ENCODE data around the gene ZCCHC17.
"Not testable (repeated sequence)": the region's sequence is repeated elsewhere in the genome, so short reads cannot be mapped to it uniquely, and the experiment has no call there.

The ZCCHC17 gene

GRCh38 chr1:31372051-31372450 is 75.2 kb downstream of the ZCCHC17 start:
- peak overlapping the region in 1 of 2 donors; percentile 91 for H3K27ac Mint-ChIP-seq

GRCh38 chr1:31372751-31373055 is 75.9 kb downstream of the ZCCHC17 start:
- DNase-seq = no peak
- ATAC-seq = peak; percentile 22
- Mint-ChIP-seq H3K4me1 (peaks cover 27% of the 10 kb centered on the region), H3K4me3 (peak overlapping the region; percentile 17 to 81), H3K9me3 (no peaks in the 10 kb centered on the region), H3K27ac (peak overlapping the region in 1 of 2 donors; percentile 92), H3K27me3 (peaks cover 8% of the 10 kb centered on the region)

More at GRCh38 chr1:31372051-31372450, 75.2 kb downstream of the ZCCHC17 start:
- no peak for DNase-seq
- no peaks in the 10 kb centered on the region for H3K9me3 Mint-ChIP-seq
- H3K4me1 Mint-ChIP-seq = peaks cover 27% of the 10 kb centered on the region
- peaks cover 8% of the 10 kb centered on the region for H3K27me3 Mint-ChIP-seq
- ATAC-seq = no peak
- no peak overlapping the region for H3K4me3 Mint-ChIP-seq

GRCh38 chr1:31373056-31373896 is 76.4 kb downstream of the ZCCHC17 start, which contains the start of gene FABP3:
Gene FABP3, minus strand, starts transcription at chr1:31373076. Its CDS starts 62 bp downstream, at chr1:31373014.
- H3K4me1 Mint-ChIP-seq = peaks cover 27% of the 10 kb centered on the region
- H3K9me3 Mint-ChIP-seq = no peaks in the 10 kb centered on the region
- DNase-seq = peak; percentile 15 to 16
- ATAC-seq = peak; percentile 75
- H3K27me3 Mint-ChIP-seq = peaks cover 8% of the 10 kb centered on the region
- peak within 1 kb of the TSS; percentile 81 to 86 for H3K4me3 Mint-ChIP-seq
- peak within 1 kb of the TSS in 1 of 2 donors; percentile 92 for H3K27ac Mint-ChIP-seq

GRCh38 chr1:31373897-31374486 is 77.2 kb downstream of the ZCCHC17 start:
- H3K4me1 Mint-ChIP-seq = peaks cover 27% of the 10 kb centered on the region
- no peak overlapping the region for H3K27ac Mint-ChIP-seq
- H3K27me3 Mint-ChIP-seq = peaks cover 8% of the 10 kb centered on the region
- DNase-seq (no peak), ATAC-seq (no peak)
- no peaks in the 10 kb centered on the region for H3K9me3 Mint-ChIP-seq
- H3K4me3 Mint-ChIP-seq = peak overlapping the region; percentile 81 to 86

- H3K4me1 Mint-ChIP-seq = peaks cover 27% of the 10 kb centered on the region
- H3K9me3 Mint-ChIP-seq = no peaks in the 10 kb centered on the region
- peaks cover 8% of the 10 kb centered on the region for H3K27me3 Mint-ChIP-seq
- no peak overlapping the region for H3K27ac Mint-ChIP-seq
- ATAC-seq = no peak
- H3K4me3 Mint-ChIP-seq = no peak overlapping the region
- DNase-seq = no peak
These were observed 77.8 kb downstream of the ZCCHC17 start for GRCh38 chr1:31374511-31375196.

GRCh38 chr1:31376375-31377134 is 79.7 kb downstream of the ZCCHC17 start:
- DNase-seq (no peak), ATAC-seq (no peak)
- H3K27ac Mint-ChIP-seq = no peak overlapping the region
- no peaks in the 10 kb centered on the region for H3K9me3 Mint-ChIP-seq
- peaks cover 17% of the 10 kb centered on the region for H3K27me3 Mint-ChIP-seq
- H3K4me3 Mint-ChIP-seq = no peak overlapping the region
- H3K4me1 Mint-ChIP-seq = peaks cover 27% of the 10 kb centered on the region

GRCh38 chr1:31377364-31377863 is 80.6 kb downstream of the ZCCHC17 start:
- DNase-seq (no peak), ATAC-seq (no peak)
- Mint-ChIP-seq H3K4me3 (no peak overlapping the region), H3K27ac (peak overlapping the region in 1 of 2 donors; percentile 20), H3K4me1 (peaks cover 20% of the 10 kb centered on the region), H3K27me3 (peaks cover 22% of the 10 kb centered on the region), H3K9me3 (no peaks in the 10 kb centered on the region)

GRCh38 chr1:31378001-31378400 is 81.2 kb downstream of the ZCCHC17 start:
- no peak overlapping the region for H3K27ac Mint-ChIP-seq
- peaks cover 15% of the 10 kb centered on the region for H3K4me1 Mint-ChIP-seq
- no peaks in the 10 kb centered on the region for H3K9me3 Mint-ChIP-seq
- peaks cover 22% of the 10 kb centered on the region for H3K27me3 Mint-ChIP-seq
- no peak for DNase-seq
- no peak for ATAC-seq
- H3K4me3 Mint-ChIP-seq = no peak overlapping the region

GRCh38 chr1:31380181-31380580 is 83.3 kb downstream of the ZCCHC17 start:
- Mint-ChIP-seq H3K27me3 (peaks cover 28% of the 10 kb centered on the region), H3K4me3 (no peak overlapping the region), H3K27ac (no peak overlapping the region), H3K9me3 (no peaks in the 10 kb centered on the region), H3K4me1 (no peaks in the 10 kb centered on the region)
- no peak for DNase-seq
- no peak for ATAC-seq

GRCh38 chr1:31381394-31382294 is 84.8 kb downstream of the ZCCHC17 start:
- DNase-seq = no peak
- no peaks in the 10 kb centered on the region for H3K4me1 Mint-ChIP-seq
- H3K27me3 Mint-ChIP-seq = peaks cover 28% of the 10 kb centered on the region
- no peak for ATAC-seq
- H3K4me3 Mint-ChIP-seq = no peak overlapping the region
- no peaks in the 10 kb centered on the region for H3K9me3 Mint-ChIP-seq
- no peak overlapping the region for H3K27ac Mint-ChIP-seq

GRCh38 chr1:31382379-31382989 is 85.7 kb downstream of the ZCCHC17 start:
- no peaks in the 10 kb centered on the region for H3K4me1 Mint-ChIP-seq
- no peak overlapping the region for H3K27ac Mint-ChIP-seq
- no peak overlapping the region for H3K4me3 Mint-ChIP-seq
- DNase-seq (no peak), ATAC-seq (no peak)
- no peaks in the 10 kb centered on the region for H3K9me3 Mint-ChIP-seq
- H3K27me3 Mint-ChIP-seq = peaks cover 35% of the 10 kb centered on the region

GRCh38 chr1:31383967-31384366 is 87.1 kb downstream of the ZCCHC17 start:
- Mint-ChIP-seq H3K9me3 (no peaks in the 10 kb centered on the region), H3K27me3 (peaks cover 41% of the 10 kb centered on the region), H3K4me3 (no peak overlapping the region), H3K27ac (no peak overlapping the region), H3K4me1 (no peaks in the 10 kb centered on the region)
- ATAC-seq (no peak), DNase-seq (no peak)

GRCh38 chr1:31386576-31387243 is 89.9 kb downstream of the ZCCHC17 start:
- not testable (repeated sequence) for H3K4me3 Mint-ChIP-seq, H3K9me3 Mint-ChIP-seq, ATAC-seq, H3K4me1 Mint-ChIP-seq, H3K27ac Mint-ChIP-seq, DNase-seq
- H3K27me3 Mint-ChIP-seq = peaks cover 32% of the 10 kb centered on the region

- Mint-ChIP-seq H3K27me3 (peaks cover 23% of the 10 kb centered on the region), H3K4me3 (no peak overlapping the region), H3K9me3 (no peaks in the 10 kb centered on the region), H3K27ac (peak overlapping the region in 1 of 2 donors; percentile 34), H3K4me1 (no peaks in the 10 kb centered on the region)
- no peak for DNase-seq
- no peak for ATAC-seq
These were observed 90.8 kb downstream of the ZCCHC17 start for GRCh38 chr1:31387612-31388011.

Measured in stimulated activated naive CD8-positive, alpha-beta T cell treated with anti-CD3 and anti-CD28 coated beads, Interleukin-15, amount 100 ng/mL, for 72 hours (primary cell).